SK-N-SH treated with all-trans-retinoic acid at 6 μM for 48 hours (cell line): ENCODE data around the gene MAGEB4.

Experiments
- ARNTL ChIP-seq: fragments of 450-650 bp; formaldehyde crosslinking; IDR thresholded peaks from 2 replicates; pipeline ENCODE4 v1.5.0; 2020; ENCODE audit warnings: low read depth, mild to moderate bottlenecking, moderate library complexity, borderline replicate concordance
- ESRRG ChIP-seq: fragments of 250-450 bp; sonication (Bioruptor Pico); IDR thresholded peaks from 2 replicates; pipeline ENCODE4 v1.6.1; 2021; ENCODE audit warnings: mild to moderate bottlenecking
- ISL1 ChIP-seq: fragments of 250-450 bp; sonication (Bioruptor Pico); IDR thresholded peaks from 2 replicates; pipeline ENCODE4 v2.1.2; 2022; ENCODE audit warnings: mild to moderate bottlenecking, moderate library complexity
- PATZ1 ChIP-seq: fragments of 250-450 bp; sonication (Bioruptor Pico); IDR thresholded peaks from 2 replicates; pipeline ENCODE4 v1.8.0; 2020; ENCODE audit warnings: mild to moderate bottlenecking, moderate library complexity, borderline replicate concordance
- PPARA ChIP-seq: fragments of 250-450 bp; sonication (Bioruptor Pico); IDR thresholded peaks from 2 replicates; pipeline ENCODE4 v1.5.0; 2020; ENCODE audit warnings: mild to moderate bottlenecking, borderline replicate concordance
- RARB ChIP-seq: fragments of 250-450 bp; sonication (Bioruptor Pico); IDR thresholded peaks from 2 replicates; pipeline ENCODE4 v1.8.0; 2021; ENCODE audit warnings: mild to moderate bottlenecking, moderate library complexity
- SNAI2 ChIP-seq: fragments of 250-450 bp; sonication (Bioruptor Pico); IDR thresholded peaks from 2 replicates; pipeline ENCODE4 v1.5.0; 2020; ENCODE audit warnings: mild to moderate bottlenecking, moderate library complexity
- TCF4 ChIP-seq: fragments of 250-450 bp; sonication (Bioruptor Pico); IDR thresholded peaks from 2 replicates; pipeline ENCODE4 v1.8.0; 2021; ENCODE audit warnings: mild to moderate bottlenecking, moderate library complexity, borderline replicate concordance
- ZNF565 ChIP-seq: fragments of 450-650 bp; formaldehyde crosslinking; conservative IDR thresholded peaks from 2 replicates; pipeline ENCODE4 v1.5.0; 2020; ENCODE audit warnings: low read depth, mild to moderate bottlenecking, moderate library complexity
- TF ChIP-seq, protein P1 (sequence below): fragments of 250-450 bp; sonication (Bioruptor Pico); IDR thresholded peaks from 2 replicates; pipeline ENCODE4 v1.5.1; 2021; ENCODE audit warnings: mild to moderate bottlenecking, moderate library complexity

DNA sequence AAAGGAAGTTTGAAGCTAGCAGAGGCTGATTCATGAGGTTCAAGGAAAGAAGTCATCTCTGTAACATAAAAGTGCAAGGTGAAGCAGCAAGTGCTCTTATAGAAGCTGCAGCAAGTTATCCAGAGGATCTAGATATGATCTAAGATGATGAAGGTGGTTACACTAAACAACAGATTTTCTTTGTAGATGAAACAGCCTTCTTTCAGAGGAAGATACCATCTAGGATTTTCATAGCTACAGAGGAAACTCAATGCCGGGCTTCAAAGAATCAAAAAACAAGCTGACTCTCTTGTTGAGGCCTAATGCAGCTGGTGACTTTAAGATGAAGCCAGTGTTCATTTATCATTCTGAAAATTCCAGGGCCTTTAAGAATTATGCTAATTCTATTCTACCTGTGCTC is 38.6 kb downstream of the MAGEB4 start:
- TF ChIP-seq, protein P1, sequence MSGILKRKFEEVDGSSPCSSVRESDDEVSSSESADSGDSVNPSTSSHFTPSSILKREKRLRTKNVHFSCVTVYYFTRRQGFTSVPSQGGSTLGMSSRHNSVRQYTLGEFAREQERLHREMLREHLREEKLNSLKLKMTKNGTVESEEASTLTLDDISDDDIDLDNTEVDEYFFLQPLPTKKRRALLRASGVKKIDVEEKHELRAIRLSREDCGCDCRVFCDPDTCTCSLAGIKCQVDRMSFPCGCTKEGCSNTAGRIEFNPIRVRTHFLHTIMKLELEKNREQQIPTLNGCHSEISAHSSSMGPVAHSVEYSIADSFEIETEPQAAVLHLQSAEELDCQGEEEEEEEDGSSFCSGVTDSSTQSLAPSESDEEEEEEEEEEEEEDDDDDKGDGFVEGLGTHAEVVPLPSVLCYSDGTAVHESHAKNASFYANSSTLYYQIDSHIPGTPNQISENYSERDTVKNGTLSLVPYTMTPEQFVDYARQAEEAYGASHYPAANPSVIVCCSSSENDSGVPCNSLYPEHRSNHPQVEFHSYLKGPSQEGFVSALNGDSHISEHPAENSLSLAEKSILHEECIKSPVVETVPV (CRISPR knock-in tag), result no peak
- TF ChIP-seq PPARA (CRISPR knock-in tag), result no peak
- TF ChIP-seq PATZ1 (CRISPR knock-in tag), result no peak
- TF ChIP-seq ESRRG (CRISPR knock-in tag), result no peak
- TF ChIP-seq RARB (CRISPR knock-in tag), result no peak
- no peak for TF ChIP-seq ISL1 (CRISPR knock-in tag)
- no peak for TF ChIP-seq ARNTL (CRISPR knock-in tag)
- TF ChIP-seq SNAI2 (CRISPR knock-in tag), result no peak
- no peak for TF ChIP-seq ZNF565 (CRISPR knock-in tag)
- no peak for TF ChIP-seq TCF4 (CRISPR knock-in tag)
